Prostate gland (tissue), 2 donors: ENCODE data around the gene WDR48. TPM values are rescaled to one million over a fixed set of nuclear protein-coding genes. Genes with fewer than 3 reads are reported as not detected.

ENCODE experiments used
- DNase-seq: peaks from one replicate; pipeline ENCODE4 v3.0.0-alpha.2; 2019; ENCODE audit warnings: low spot score
- H3K27ac ChIP-seq, 2 donors: fragments of 200-600 bp; sonication (generic); 2 replicates each; pipeline ENCODE4 v1.5.1; 2017 to 2019
- H3K27me3 ChIP-seq: fragments of 200-600 bp; sonication (generic); replicated peaks from 2 replicates; pipeline ENCODE4 v1.5.1; 2019; ENCODE audit not compliant: insufficient read depth
- H3K36me3 ChIP-seq, 2 donors: fragments of 200-600 bp; sonication (generic); 1 replicate in 1 of 2; 2 replicates in 1 of 2; pipeline versions ENCODE4 v1.5.1 to v1.8.1; 2017 to 2019
- H3K4me1 ChIP-seq: fragments of 200-600 bp; sonication (generic); replicated peaks from 2 replicates; pipeline ENCODE4 v1.5.1; 2019
- H3K4me3 ChIP-seq, 2 donors: fragments of 200-600 bp; sonication (generic); 2 replicates each; pipeline ENCODE4 v1.5.1; 2017 to 2019
- H3K9me3 ChIP-seq: fragments of 200-600 bp; sonication (generic); 2 replicates; pipeline ENCODE4 v1.5.1; 2017
- CTCF ChIP-seq, 4 experiments: fragments of 200-600 bp in 2 of 4; fragments of 450-650 bp in 2 of 4; sonication (generic) in 2 of 4; IDR thresholded peaks; 1 replicate in 3 of 4; 2 replicates in 1 of 4; pipeline ENCODE4 v1.5.1; 2016 to 2019; ENCODE audit warnings: antibody characterized with exemption in 4 of 4, mild to moderate bottlenecking in 2 of 4, moderate library complexity in 2 of 4
- POLR2A ChIP-seq: fragments of 450-650 bp; IDR thresholded peaks from one replicate; pipeline ENCODE4 v1.6.1; 2016; ENCODE audit warnings: antibody characterized with exemption, mild to moderate bottlenecking
- POLR2AphosphoS5 ChIP-seq: sonication (generic); formaldehyde crosslinking; IDR thresholded peaks from one replicate; pipeline ENCODE4 v1.6.1; 2017; ENCODE audit warnings: antibody characterized with exemption
- WGBS: methylation state at CpG from one replicate; pipeline ENCODE4 v1.1.5; 2018; 5-methylcytosine and 5-hydroxymethylcytosine counted together
- intact Hi-C: fragments of 100-400 bp; cut with DNase I; formaldehyde crosslinking; loops from one replicate; pipeline ENCODE4 v1.14.2; 2022
- total RNA-seq, 2 donors: library from RNA; depleted of rRNA; stranded (reverse); fragments of >200 nt; gene quantifications; one replicate each; pipeline ENCODE4 v1.1.0, GENCODE V29; 2016

WDR48 gene
- total RNA-seq, 2 donors from 2014 or later = 22.5 to 46.7 TPM

GRCh38 chr3:39022286-39022630 lies 29.6 kb upstream of the WDR48 start:
- TF ChIP-seq POLR2AphosphoS5 = no peak
- TF ChIP-seq CTCF (IDR thresholded peaks at IDR 0.05) = no peak
- TF ChIP-seq POLR2A = no peak
- H3K27me3 ChIP-seq = no peaks in the 10 kb centered on the region
- DNase-seq = no peak
- no peaks in the 10 kb centered on the region for H3K36me3 ChIP-seq
- H3K4me3 ChIP-seq = no peak overlapping the region
- H3K4me1 ChIP-seq = no peaks in the 10 kb centered on the region
- H3K27ac ChIP-seq = no peak overlapping the region
- no peaks in the 10 kb centered on the region for H3K9me3 ChIP-seq
- intact Hi-C loops = loop anchor here (10.0 kb wide), 1 partner anchor 497 kb away; no protein-coding TSS in a partner anchor

GRCh38 chr3:39024497-39024896 lies 27.3 kb upstream of the WDR48 start:
- intact Hi-C loops = loop anchor here (10.0 kb wide), 1 partner anchor 500 kb away; no protein-coding TSS in a partner anchor
- no peaks in the 10 kb centered on the region for H3K36me3 ChIP-seq
- no peak for DNase-seq
- no peaks in the 10 kb centered on the region for H3K27me3 ChIP-seq
- no peak overlapping the region for H3K4me3 ChIP-seq
- TF ChIP-seq POLR2A = no peak
- TF ChIP-seq POLR2AphosphoS5 = no peak
- no peak for TF ChIP-seq CTCF (IDR thresholded peaks at IDR 0.05)
- no peaks in the 10 kb centered on the region for H3K9me3 ChIP-seq
- H3K4me1 ChIP-seq = no peaks in the 10 kb centered on the region
- H3K27ac ChIP-seq = no peak overlapping the region

- TF ChIP-seq POLR2AphosphoS5 (no peak), CTCF (IDR thresholded peaks at IDR 0.05) (no peak), POLR2A (no peak)
- WGBS = 80% methylated on average over 6 of the region's 6 CpGs
- H3K4me1 ChIP-seq = no peaks in the 10 kb centered on the region
- H3K9me3 ChIP-seq = no peaks in the 10 kb centered on the region
- no peak overlapping the region for H3K27ac ChIP-seq
- H3K4me3 ChIP-seq = no peak overlapping the region
- H3K36me3 ChIP-seq = no peaks in the 10 kb centered on the region
- DNase-seq = no peak
- H3K27me3 ChIP-seq = no peaks in the 10 kb centered on the region
- intact Hi-C loops = loop anchor here (10.0 kb wide), 1 partner anchor 501 kb away; no protein-coding TSS in a partner anchor
Measured at GRCh38 chr3:39025222-39025970, 26.4 kb upstream of the WDR48 start.

GRCh38 chr3:39028546-39028945 lies 23.3 kb upstream of the WDR48 start:
- TF ChIP-seq POLR2A = no peak
- no peak for TF ChIP-seq POLR2AphosphoS5
- TF ChIP-seq CTCF (IDR thresholded peaks at IDR 0.05) = no peak
- 57% methylated on average over 3 of the region's 3 CpGs for WGBS
- DNase-seq = no peak
- Histone ChIP-seq H3K36me3 (no peaks in the 10 kb centered on the region), H3K4me1 (no peaks in the 10 kb centered on the region), H3K4me3 (no peak overlapping the region), H3K27ac (no peak overlapping the region), H3K9me3 (no peaks in the 10 kb centered on the region), H3K27me3 (no peaks in the 10 kb centered on the region)
- intact Hi-C loops = loop anchor here (10.0 kb wide), 1 partner anchor 504 kb away; no protein-coding TSS in a partner anchor

- WGBS = 82% methylated on average over 1 of the region's 1 CpG
- intact Hi-C loops = loop anchor here (10.0 kb wide), 1 partner anchor 505 kb away; no protein-coding TSS in a partner anchor
- DNase-seq = no peak
- H3K9me3 ChIP-seq = no peaks in the 10 kb centered on the region
- no peak overlapping the region for H3K4me3 ChIP-seq
- H3K27me3 ChIP-seq = no peaks in the 10 kb centered on the region
- no peaks in the 10 kb centered on the region for H3K36me3 ChIP-seq
- no peak overlapping the region for H3K27ac ChIP-seq
- H3K4me1 ChIP-seq = no peaks in the 10 kb centered on the region
- TF ChIP-seq POLR2A (no peak), CTCF (IDR thresholded peaks at IDR 0.05) (no peak), POLR2AphosphoS5 (no peak)
Measured at GRCh38 chr3:39029556-39029955, 22.3 kb upstream of the WDR48 start.
